ENCODE data around the gene CAMTA1. TPM values are rescaled to one million over a fixed set of nuclear protein-coding genes. Genes with fewer than 3 reads are reported as not detected.

CAMTA1 gene
- total RNA-seq, 1 experiment from 2014 or later: 69.5 TPM

DNA sequence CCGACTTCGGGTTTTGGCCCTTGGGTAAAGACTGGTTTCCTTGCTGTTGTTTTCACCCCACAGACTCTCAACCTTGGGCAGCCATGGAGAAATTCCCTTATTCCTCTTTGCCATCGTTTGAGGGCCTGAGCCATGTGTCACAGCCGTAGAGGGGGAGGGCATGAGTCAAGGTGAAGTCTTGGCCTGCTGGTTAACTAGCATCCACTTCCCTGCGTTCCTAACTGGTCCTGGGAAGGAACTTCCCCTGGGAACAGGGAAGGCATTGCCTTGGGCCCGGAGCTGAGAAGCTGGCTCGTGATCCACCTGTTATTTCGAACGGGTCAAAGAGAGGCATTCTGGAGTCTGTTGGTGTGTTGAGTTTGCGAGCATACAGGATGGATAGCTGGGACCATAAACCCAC lies 464.9 kb downstream of the CAMTA1 start:
- no TSS peak for BruUV-seq (replicated peaks)
- Histone ChIP-seq H3K36me3 (ENCODE audit: control insufficient read depth in 1 of 2, insufficient read depth in 2 of 2, low read length in 2 of 2) (no peaks in the 10 kb centered on the region), H3K4me3 (replicated peaks in 1 of 2; ENCODE audit: low read depth in 1 of 2, low read length in 2 of 2) (no peak overlapping the region), H3K79me2 (ENCODE audit: insufficient read depth, low read length) (no peaks in the 10 kb centered on the region), H3K9me2 (ENCODE audit: insufficient read depth) (no peaks in the 10 kb centered on the region), H2AFZ (ENCODE audit: low read depth, low read length, poor library complexity, severe bottlenecking) (no peak overlapping the region), H3K27me3 (ENCODE audit: insufficient read depth, low read length) (no peaks in the 10 kb centered on the region), H3K9me3 (ENCODE audit: control insufficient read depth in 1 of 2, insufficient read depth in 1 of 2, low read depth in 1 of 2, low read length in 2 of 2) (no peaks in the 10 kb centered on the region), H3K4me1 (ENCODE audit: control insufficient read depth in 1 of 2, insufficient read depth in 2 of 2, low read length in 2 of 2) (no peaks in the 10 kb centered on the region), H3K9ac (ENCODE audit: low read length) (no peak overlapping the region), H4K20me1 (ENCODE audit: insufficient read depth) (no peaks in the 10 kb centered on the region), H3K4me2 (ENCODE audit: low read length) (no peak overlapping the region), H3K27ac (ENCODE audit: low read depth, low read length) (no peak overlapping the region)
- POLR2A ChIA-PET: no interaction called here
- RAD21 ChIA-PET (ENCODE audit: low non-redundant PET in 1 of 2, low total read pairs in 2 of 2, uncharacterized antibody in 2 of 2, unreplicated experiment in 2 of 2): no interaction called here
- no peak for DNase-seq (ENCODE audit: low read depth, low spot score)
- ATAC-seq: no peak
- no peak for TF ChIP-seq ZNF274 (IDR thresholded peaks at IDR 0.05; ENCODE audit: low read depth, low read length)
- no peak for TF ChIP-seq EGR1 (IDR thresholded peaks at IDR 0.05; ENCODE audit: low read depth)
- CTCF ChIA-PET: no interaction called here
- intact Hi-C loops (cut with micrococcal nuclease): no loop called here

DNA sequence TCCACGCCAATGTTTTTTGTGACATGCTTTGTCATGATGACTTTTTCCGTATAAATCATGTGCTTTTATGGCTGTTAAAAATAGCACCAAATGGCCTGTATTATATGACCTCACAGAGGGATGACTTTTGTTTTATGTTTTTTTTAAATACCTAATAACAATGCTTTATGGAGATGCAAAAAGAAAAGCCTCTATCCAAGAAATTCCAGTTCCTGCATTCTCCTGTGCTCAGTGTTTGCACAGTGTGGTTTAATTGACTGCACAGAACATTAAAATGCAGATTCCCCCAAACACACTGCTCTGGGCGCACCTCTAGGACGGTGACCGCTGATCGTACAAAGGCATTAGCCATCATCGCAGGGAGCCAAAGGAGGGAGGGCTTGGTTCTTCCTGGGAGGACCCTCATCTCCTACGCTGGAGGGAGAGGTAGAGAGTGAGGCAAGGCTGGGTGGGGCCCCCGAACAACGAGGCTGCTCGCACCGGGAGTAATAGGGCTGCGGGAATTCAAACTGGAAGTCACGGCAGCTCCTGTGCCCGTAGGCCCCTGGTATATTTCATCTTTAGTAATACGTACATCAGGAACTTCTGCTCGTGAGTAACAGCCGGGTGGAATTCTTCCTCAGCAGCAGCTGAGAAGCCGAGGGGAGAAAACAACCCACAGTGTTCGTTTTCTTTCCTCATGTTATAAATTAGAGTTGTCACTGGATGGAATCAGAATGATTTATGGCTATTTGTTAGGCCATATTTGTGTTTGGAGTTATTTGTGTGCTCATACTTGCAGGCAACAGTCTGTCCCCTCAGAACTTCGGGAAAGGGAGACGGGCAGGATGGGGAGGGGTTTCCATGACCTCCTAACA lies 465.6 kb downstream of the CAMTA1 start:
- TF ChIP-seq POLR2A (IDR thresholded peaks at IDR 0.05; ENCODE audit: borderline replicate concordance, extremely low read depth, insufficient read depth, insufficient read length): no peak
- TF ChIP-seq, protein P1, sequence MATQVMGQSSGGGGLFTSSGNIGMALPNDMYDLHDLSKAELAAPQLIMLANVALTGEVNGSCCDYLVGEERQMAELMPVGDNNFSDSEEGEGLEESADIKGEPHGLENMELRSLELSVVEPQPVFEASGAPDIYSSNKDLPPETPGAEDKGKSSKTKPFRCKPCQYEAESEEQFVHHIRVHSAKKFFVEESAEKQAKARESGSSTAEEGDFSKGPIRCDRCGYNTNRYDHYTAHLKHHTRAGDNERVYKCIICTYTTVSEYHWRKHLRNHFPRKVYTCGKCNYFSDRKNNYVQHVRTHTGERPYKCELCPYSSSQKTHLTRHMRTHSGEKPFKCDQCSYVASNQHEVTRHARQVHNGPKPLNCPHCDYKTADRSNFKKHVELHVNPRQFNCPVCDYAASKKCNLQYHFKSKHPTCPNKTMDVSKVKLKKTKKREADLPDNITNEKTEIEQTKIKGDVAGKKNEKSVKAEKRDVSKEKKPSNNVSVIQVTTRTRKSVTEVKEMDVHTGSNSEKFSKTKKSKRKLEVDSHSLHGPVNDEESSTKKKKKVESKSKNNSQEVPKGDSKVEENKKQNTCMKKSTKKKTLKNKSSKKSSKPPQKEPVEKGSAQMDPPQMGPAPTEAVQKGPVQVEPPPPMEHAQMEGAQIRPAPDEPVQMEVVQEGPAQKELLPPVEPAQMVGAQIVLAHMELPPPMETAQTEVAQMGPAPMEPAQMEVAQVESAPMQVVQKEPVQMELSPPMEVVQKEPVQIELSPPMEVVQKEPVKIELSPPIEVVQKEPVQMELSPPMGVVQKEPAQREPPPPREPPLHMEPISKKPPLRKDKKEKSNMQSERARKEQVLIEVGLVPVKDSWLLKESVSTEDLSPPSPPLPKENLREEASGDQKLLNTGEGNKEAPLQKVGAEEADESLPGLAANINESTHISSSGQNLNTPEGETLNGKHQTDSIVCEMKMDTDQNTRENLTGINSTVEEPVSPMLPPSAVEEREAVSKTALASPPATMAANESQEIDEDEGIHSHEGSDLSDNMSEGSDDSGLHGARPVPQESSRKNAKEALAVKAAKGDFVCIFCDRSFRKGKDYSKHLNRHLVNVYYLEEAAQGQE (IDR thresholded peaks at IDR 0.05; ENCODE audit: low read depth): no peak
- TF ChIP-seq, protein P2, sequence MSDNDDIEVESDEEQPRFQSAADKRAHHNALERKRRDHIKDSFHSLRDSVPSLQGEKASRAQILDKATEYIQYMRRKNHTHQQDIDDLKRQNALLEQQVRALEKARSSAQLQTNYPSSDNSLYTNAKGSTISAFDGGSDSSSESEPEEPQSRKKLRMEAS (IDR thresholded peaks at IDR 0.05): no peak
- no peak for TF ChIP-seq POLR2AphosphoS5 (IDR thresholded peaks at IDR 0.05; ENCODE audit: low read depth, low read length)
- no peak for TF ChIP-seq ZNF274 (IDR thresholded peaks at IDR 0.05; ENCODE audit: low read depth, low read length)
- no peak for TF ChIP-seq ELF1 (IDR thresholded peaks at IDR 0.05; ENCODE audit: borderline replicate concordance, low read depth)
- TF ChIP-seq CEBPB (IDR thresholded peaks at IDR 0.05; ENCODE audit: low read depth): no peak
- no peak for TF ChIP-seq JUND (IDR thresholded peaks at IDR 0.05)
- H3K4me1 ChIP-seq (ENCODE audit: control insufficient read depth in 1 of 2, insufficient read depth in 2 of 2, low read length in 2 of 2): peaks cover 0 to 6% of the 10 kb centered on the region in 2 experiments; a peak in 2 of 4 replicates
- no peaks in the 10 kb centered on the region for H3K79me2 ChIP-seq (ENCODE audit: insufficient read depth, low read length)
- no peak for DNase-seq (ENCODE audit: low read depth, low spot score)
- H3K27me3 ChIP-seq (ENCODE audit: insufficient read depth, low read length): no peaks in the 10 kb centered on the region
- no peaks in the 10 kb centered on the region for H3K9me3 ChIP-seq (ENCODE audit: control insufficient read depth in 1 of 2, insufficient read depth in 1 of 2, low read depth in 1 of 2, low read length in 2 of 2)
- no peak overlapping the region for H3K4me3 ChIP-seq (replicated peaks in 1 of 2; ENCODE audit: low read depth in 1 of 2, low read length in 2 of 2)
- H3K36me3 ChIP-seq (ENCODE audit: control insufficient read depth in 1 of 2, insufficient read depth in 2 of 2, low read length in 2 of 2): no peaks in the 10 kb centered on the region
- no TSS peak for BruUV-seq (replicated peaks)
- ChIA-PET POLR2A (no interaction called here), CTCF (no interaction called here), RAD21 (ENCODE audit: low non-redundant PET in 1 of 2, low total read pairs in 2 of 2, uncharacterized antibody in 2 of 2, unreplicated experiment in 2 of 2) (no interaction called here)
- H3K9me2 ChIP-seq (ENCODE audit: insufficient read depth): no peaks in the 10 kb centered on the region
- no peak overlapping the region for H3K4me2 ChIP-seq (ENCODE audit: low read length)
- intact Hi-C loops (cut with micrococcal nuclease): no loop called here
- no peak for ATAC-seq
- H3K9ac ChIP-seq (ENCODE audit: low read length): no peak overlapping the region
- no peak overlapping the region for H3K27ac ChIP-seq (ENCODE audit: low read depth, low read length)
- no peak overlapping the region for H2AFZ ChIP-seq (ENCODE audit: low read depth, low read length, poor library complexity, severe bottlenecking)
- H4K20me1 ChIP-seq (ENCODE audit: insufficient read depth): no peaks in the 10 kb centered on the region

Data from HCT116 (cell line).